AG20443 (cell line): ENCODE results near the gene GRPEL1.

ENCODE experiments used
- DNase-seq: peaks from one replicate; pipeline ENCODE4 v3.0.0; 2012; ENCODE audit warnings: low spot score, mixed read lengths

Gene GRPEL1

DNA sequence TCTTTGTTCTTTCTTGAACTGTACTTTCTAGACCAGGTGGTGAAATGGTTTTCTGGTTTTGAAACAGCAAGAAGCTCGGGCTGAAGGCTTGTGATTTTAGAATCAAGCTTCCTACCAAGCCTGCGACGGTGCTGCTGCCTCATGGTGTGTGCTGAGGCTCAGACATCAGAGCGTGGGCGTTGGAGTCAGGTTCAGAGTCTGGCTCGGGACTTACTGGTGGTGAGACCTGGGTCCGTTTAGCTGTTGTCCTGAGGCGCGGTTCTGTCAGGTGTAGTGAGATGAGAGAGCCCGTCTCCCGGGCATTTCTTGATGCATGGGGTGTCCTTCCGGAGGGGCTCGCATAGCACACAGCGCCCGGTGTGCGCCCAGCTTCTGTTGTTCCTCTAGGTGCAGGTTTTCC lies 44.4 kb downstream of the GRPEL1 start:
- DNase-seq: no peak

DNA sequence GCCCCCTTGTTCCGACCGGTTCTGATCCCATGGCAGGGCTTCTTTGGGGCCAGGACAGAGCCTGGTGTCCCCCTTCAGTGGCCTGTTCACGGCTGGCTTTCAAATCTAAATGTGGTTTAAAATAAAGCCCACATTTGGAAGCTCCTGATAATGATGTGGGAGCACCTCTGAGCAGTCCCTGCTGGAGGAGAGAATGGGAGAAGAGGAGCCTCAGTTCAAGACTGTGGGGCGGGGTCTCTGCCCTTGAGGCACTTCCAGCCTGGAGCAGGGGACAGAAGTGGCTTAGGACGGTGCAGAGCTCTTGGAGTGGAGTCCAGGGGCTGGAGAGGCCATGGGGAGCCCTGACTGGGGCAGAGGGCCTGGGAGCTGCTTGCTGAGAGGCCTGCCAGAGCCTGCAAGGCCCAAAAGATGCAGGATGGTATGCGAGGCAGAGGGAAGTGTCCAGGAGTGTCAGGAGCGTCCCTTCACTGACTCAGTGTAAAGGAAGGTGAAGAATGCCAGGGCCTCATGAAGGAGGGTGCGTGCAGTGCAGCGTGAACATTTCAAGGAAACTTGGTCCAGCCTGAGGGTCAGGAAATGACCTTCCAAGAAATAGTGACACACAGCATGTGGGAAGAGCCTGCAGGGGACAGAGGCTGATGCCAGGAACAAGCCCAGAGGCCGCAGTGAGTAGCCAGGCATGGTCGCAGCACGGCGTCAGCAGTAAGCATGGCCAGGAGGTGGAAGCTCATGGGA lies 45.8 kb downstream of the GRPEL1 start:
- DNase-seq: peak; percentile 92

DNA sequence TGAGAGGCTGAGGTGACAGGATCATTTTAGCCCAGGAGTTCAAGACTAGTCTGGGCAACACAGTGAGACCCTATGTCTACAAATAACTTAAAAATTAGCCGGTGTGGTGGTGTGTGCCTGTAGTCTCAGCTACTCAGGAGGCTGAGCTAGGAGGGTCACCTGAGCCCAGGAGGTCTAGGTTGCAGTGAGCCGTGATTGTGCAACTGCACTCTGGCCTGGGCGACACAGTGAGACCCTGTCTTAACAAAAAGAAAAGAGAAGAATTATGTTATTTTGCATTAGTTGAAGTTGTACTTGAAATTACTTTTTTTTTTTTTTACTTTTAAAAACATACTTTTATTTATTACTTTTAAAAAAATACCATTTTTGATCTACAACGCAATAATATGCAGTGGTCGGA lies 46.5 kb downstream of the GRPEL1 start:
- DNase-seq: no peak

DNA sequence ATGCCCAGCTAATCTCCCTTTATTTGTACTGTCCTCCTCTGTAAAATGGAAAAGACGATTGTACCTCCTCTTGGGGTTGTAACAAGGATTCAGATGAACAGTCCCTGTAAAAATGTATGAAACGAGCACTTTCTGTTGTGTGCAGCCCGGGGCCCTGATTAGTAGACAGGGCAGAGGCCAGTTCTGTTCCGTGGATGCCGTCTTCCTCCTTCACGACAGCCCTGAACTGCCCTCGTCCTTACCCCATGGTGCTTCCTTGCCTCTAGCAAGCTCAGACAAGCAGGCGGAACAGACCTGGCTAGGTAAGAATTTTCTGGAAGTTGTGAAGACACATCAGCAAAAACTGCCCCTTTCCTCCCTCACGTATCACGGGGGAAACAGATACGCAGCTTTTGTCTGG lies 47.0 kb downstream of the GRPEL1 start:
- DNase-seq: no peak

DNA sequence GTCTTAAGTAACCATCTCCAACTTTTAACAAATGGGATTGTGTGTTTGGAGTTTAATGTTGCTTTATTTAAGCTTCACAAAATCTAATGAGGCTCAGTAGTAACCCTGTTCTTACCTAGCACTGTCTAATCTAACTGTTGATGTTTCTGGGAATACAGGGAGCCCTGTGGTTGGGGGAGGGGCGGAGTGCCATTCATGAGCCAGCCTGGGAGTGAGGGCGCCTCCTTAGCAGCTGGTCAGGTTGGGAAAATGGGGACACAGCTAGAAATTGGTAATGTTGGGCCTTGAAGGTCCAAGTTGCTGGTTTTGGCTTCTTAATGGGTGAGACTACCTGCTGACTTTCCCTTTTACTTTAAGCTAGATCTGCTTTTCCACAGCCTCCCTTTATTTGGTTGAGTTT lies 47.6 kb downstream of the GRPEL1 start:
- no peak for DNase-seq

DNA sequence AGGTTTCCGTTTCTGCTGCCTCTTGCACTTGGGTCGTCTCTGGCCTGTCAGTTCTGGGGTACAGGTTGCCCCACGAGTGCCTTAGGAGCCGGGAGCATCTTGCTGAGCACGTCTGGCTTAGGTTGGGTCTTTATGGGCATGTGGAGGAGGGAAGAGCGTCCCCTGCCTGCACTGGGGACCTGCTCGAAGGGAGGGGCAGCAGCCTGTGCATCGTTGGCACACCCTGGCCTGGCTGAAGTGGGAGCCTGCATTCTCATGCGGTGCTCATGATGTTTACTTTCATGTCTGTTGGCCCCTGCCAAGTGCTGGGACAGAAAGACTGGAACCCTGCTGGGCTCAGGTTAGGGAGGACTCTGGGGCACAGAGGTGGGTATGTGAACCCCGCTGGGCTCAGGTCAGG lies 48.5 kb downstream of the GRPEL1 start:
- no peak for DNase-seq

DNA sequence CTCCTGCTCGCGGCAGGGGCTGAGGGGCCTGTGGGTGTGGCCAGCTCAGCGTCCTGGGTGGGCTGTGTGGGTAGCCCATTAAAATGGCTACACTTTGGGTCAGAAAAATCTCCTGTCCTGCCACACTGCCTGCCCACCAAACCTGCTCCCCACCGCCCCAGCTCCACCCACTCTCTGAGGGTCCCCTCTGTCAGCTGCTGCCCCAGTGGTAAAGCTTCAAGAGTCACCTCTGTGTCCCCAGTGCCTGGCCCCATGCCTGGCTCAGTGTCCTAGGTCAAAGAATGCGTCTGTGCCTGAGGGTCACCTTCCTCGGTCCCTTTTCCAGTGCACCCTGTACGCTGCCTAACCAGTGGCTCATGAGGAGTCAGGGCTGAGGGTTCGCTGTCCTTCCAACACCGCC lies 49.6 kb downstream of the GRPEL1 start:
- no peak for DNase-seq

DNA sequence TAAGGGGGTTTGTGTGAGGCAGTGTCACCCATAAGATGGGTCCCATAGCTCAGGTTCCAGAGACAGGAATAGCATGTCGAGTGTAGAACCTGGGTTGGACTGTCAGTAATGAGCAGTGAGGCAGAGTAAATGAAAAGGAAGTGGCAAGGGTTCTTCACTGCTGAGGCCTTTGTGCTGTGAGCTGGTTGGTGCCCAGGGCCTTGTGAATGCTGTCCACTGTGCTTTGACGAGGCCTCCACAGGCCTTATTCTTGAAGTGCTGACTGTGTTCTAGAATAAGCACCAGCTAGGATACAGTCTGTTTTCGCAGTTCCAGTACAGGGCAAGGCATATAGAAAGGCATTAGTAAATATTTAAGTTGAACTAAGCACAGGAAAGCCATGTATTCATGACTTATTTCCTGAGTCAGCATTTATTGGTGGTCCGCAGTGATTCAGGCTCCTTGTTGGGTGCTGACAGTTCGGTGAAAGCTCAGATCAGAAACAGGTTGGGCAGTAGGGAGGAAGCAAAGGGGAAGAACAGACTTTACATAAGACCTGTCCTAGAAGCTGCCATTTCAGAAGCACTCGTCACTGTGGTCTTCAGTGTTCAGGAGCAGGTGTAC lies 50.3 kb downstream of the GRPEL1 start:
- no peak for DNase-seq

DNA sequence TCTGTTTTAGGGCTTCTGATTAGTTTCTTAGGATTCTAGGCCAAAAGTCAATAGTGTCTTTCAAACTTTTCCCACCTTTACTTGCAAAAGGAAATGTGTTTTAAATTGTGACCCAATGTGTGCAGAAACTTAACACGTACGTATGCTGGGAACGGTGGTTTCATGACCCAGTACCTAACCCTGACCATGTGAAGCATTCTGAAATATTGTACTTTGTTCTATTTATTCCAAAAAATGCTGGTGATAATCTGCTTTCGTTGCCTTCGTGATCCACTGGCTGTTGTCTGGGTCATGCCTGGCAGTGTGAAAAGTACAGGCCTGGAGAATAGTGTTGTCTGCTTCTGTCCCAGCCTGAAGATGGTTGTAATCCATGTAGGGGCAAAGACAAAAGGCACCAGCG lies 51.4 kb downstream of the GRPEL1 start:
- no peak for DNase-seq

DNA sequence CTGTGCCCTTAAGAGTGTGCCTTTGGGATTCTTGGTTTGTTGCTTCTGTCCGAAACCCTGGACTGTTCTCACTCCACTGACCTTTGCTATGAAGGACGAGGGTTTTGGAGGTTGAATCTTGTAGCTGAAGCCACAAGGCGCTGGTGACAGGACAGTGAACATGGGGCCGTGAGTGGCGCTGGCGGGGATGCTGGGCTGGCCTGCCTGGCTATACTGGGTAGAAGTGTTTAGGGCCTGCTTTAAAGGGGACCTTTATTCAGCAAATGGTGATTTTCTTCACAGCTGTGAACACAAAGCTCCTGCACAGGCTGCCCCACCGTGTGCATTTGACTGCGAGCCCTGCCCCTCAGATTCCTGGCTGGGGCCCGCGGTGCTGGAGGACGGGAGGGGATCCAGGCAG lies 51.8 kb downstream of the GRPEL1 start:
- DNase-seq: no peak

DNA sequence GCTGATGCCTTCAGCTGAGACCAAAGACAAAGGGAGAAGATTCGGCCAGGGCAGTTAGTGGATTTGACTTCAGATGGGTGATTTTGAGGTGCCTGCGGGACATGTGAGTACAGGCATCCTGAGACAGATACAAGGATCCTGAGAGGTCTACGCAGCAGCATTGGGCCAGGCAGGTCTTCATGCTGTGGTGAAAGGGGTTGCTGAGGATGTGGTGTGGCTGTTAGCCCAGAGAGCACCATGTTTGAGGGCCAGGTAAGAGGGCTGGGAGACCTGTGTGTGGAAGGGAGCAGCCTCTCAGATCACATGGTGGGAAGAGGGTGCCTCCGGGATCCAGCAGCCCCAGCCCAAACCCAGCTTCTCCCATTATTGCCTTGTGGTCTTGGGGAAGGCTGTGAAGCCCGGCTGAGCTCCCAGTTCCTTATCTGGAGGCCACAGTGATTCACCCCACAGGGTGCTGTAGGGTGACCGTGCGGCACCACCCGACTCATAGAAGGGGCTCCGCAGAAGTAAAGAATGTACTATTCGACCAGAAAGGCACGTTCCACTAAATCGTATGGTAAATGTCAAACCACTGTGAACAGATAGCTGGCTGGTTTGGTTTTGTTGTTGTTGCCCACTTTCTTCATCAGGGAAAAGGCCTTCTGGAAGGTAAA lies 52.4 kb downstream of the GRPEL1 start:
- no peak for DNase-seq

DNA sequence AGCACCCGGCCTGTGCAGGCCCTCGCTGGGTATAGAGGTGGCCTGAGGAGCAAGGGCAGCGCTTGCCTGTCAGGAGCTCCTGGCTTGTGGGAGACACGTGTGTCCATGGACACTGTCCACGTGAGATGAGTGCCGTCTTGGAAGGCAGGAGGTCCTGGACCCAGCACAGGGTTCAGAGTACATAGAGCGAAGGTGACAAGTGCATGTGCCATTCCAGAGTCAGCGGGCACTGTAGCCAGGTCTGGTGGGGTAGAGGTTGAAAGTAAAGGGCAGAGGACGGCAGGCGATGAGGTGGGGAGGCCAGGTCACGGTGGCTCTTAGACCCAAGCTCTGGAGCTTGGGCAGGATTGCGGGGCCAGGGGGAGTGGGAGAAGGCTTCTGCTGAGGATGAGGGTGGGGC lies 53.0 kb downstream of the GRPEL1 start:
- no peak for DNase-seq

DNA sequence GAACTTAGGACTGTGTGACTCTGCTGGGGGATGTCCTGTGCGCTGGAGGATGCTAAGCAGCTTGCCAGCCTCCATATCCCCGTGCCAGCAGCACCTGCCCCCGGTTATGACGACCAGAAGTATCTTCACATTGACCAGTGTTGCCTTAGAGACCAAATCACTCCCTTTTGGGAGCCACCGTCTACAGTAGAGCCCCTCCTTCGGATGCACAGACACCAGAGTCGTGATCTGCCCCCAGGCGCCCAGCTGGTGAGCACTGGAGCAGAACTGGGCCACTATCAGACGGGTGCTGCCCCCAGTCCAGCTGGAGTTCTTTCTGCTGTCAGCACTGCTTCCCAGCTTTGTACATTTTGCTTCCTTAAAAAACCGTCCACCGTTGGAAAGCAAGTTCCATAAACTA lies 54.7 kb downstream of the GRPEL1 start:
- no peak for DNase-seq

DNA sequence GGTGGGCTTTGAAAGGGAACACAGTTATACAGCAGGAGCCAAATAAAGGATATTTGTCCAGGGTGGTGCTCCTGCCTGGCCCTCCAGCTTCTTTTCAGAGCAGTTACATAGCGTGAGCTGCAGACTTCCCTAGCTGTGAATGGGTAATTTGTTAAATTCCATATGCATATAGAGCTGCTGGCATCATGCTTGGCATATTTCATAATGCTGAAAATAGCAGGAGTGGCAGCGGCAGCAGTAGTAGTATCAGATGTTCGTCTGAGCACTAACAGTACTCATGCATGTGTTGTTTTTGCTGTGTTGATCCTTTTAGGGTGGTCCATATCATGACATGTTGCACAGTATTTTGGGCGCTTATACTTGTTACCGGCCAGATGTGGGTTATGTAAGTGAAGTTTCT lies 58.3 kb downstream of the GRPEL1 start:
- no peak for DNase-seq
